Medulla oblongata (tissue), 1 donor: ENCODE results near the gene IP6K2.

Source experiments
- DNase-seq: peaks from one replicate; pipeline ENCODE4 v3.0.0-alpha.2; 2015; ENCODE audit errors: extremely low spot score

The IP6K2 gene

GRCh38 chr3:48664313-48664644, 52.7 kb downstream of the IP6K2 start:
- no peak for DNase-seq

GRCh38 chr3:48663489-48664312, 53.3 kb downstream of the IP6K2 start:
- DNase-seq, result peak; percentile 97

GRCh38 chr3:48662753-48663488, 54.1 kb downstream of the IP6K2 start, which contains the start of gene CELSR3:
Gene CELSR3 (minus strand): TSS chr3:48662886. CDS start chr3:48662634, 252 bp downstream.
- DNase-seq, result peak; percentile 82

GRCh38 chr3:48662145-48662752, 54.8 kb downstream of the IP6K2 start:
- DNase-seq, result no peak

- DNase-seq, result peak; percentile 50
Measured at GRCh38 chr3:48661501-48662144, 55.4 kb downstream of the IP6K2 start.

- DNase-seq, result no peak
Measured at GRCh38 chr3:48660800-48661400, 56.1 kb downstream of the IP6K2 start.

- no peak for DNase-seq
Measured at GRCh38 chr3:48656841-48657281, 60.2 kb downstream of the IP6K2 start.

GRCh38 chr3:48656061-48656840, 60.8 kb downstream of the IP6K2 start:
- DNase-seq, result peak; percentile 51

GRCh38 chr3:48655606-48656005, 61.4 kb downstream of the IP6K2 start:
- no peak for DNase-seq

GRCh38 chr3:48655063-48655462, 62.0 kb downstream of the IP6K2 start:
- DNase-seq, result no peak

- no peak for DNase-seq
Measured at GRCh38 chr3:48652923-48653715, 63.9 kb downstream of the IP6K2 start.

- no peak for DNase-seq
Measured at GRCh38 chr3:48651771-48652170, 65.2 kb downstream of the IP6K2 start.

GRCh38 chr3:48650723-48651122, 66.3 kb downstream of the IP6K2 start:
- DNase-seq, result no peak

- no peak for DNase-seq
Measured at GRCh38 chr3:48648188-48648850, 68.7 kb downstream of the IP6K2 start.

- DNase-seq, result no peak
Measured at GRCh38 chr3:48647714-48648113, 69.3 kb downstream of the IP6K2 start.

GRCh38 chr3:48644898-48645760, 71.9 kb downstream of the IP6K2 start:
- no peak for DNase-seq

- DNase-seq, result no peak
Measured at GRCh38 chr3:48642605-48643004, 74.4 kb downstream of the IP6K2 start.

- no peak for DNase-seq
Measured at GRCh38 chr3:48641396-48641795, 75.6 kb downstream of the IP6K2 start.
